H1 (cell line): ENCODE results near the gene PRPF18. TPM values are rescaled to one million over a fixed set of nuclear protein-coding genes. Genes with fewer than 3 reads are reported as not detected.

Source experiments
- CTBP2 ChIP-seq: IDR thresholded peaks from 2 replicates; pipeline ENCODE4 v1.7.0; 2011; ENCODE audit warnings: borderline replicate concordance, mild to moderate bottlenecking, moderate library complexity, mixed read lengths, low read length; ENCODE audit not compliant: insufficient read depth, insufficient read length
- MAFK ChIP-seq: IDR thresholded peaks from 2 replicates; pipeline ENCODE4 v1.6.1; 2012; ENCODE audit warnings: low read depth, mild to moderate bottlenecking, improper control_type of control experiment, low read length
- NANOG ChIP-seq: IDR thresholded peaks from 2 replicates; pipeline ENCODE4 v1.6.1; 2011; ENCODE audit warnings: low read length, low read depth, mild to moderate bottlenecking, inconsistent platforms; ENCODE audit not compliant: insufficient read depth, poor library complexity, severe bottlenecking
- POLR2AphosphoS5 ChIP-seq: IDR thresholded peaks from 2 replicates; pipeline ENCODE4 v1.6.1; 2011; ENCODE audit warnings: low read depth, low read length
- POU5F1 ChIP-seq: IDR thresholded peaks from 2 replicates; pipeline ENCODE4 v1.6.1; 2011; ENCODE audit warnings: low read depth, mild to moderate bottlenecking, low read length, moderate library complexity
- RFX5 ChIP-seq: IDR thresholded peaks from 2 replicates; pipeline ENCODE4 v1.6.1; 2011; ENCODE audit warnings: low read depth, low read length, improper control_type of control experiment, borderline replicate concordance
- SIN3A ChIP-seq, 2 experiments: IDR thresholded peaks in 1 of 2; conservative IDR thresholded peaks in 1 of 2; 2 replicates each; pipeline ENCODE4 v1.6.1; 2011 to 2012; ENCODE audit warnings: low read length in 2 of 2, improper control_type of control experiment in 1 of 2, low read depth in 1 of 2, mild to moderate bottlenecking in 1 of 2
- SUZ12 ChIP-seq: fragments of 200-600 bp; sonication (generic); IDR thresholded peaks from 2 replicates; pipeline ENCODE4 v1.6.1; 2012; ENCODE audit warnings: mild to moderate bottlenecking, inconsistent platforms, low read length, moderate library complexity, mixed read lengths
- polyA plus RNA-seq, 7 experiments: library from polyadenylated mRNA; depleted of rRNA in 3 of 7; stranded (reverse) in 5 of 7; unstranded in 2 of 7; fragments of >200 nt in 5 of 7; fragments of 200-250 nt in 2 of 7; gene quantifications; 1 replicate in 5 of 7; 2 replicates in 1 of 7; 4 replicates in 1 of 7; pipeline versions ENCODE4 v1.2.1 to v1.2.3, GENCODE V29; 2011 to 2013; ENCODE audit warnings: missing spikeins in 2 of 7, mixed read lengths in 2 of 7
- total RNA-seq: library from RNA; stranded (reverse); fragmentation: NEBNext Ultra II Directional; extraction: Animal tissue kit (Norgen Biotek cat#: 25700); gene quantifications from 2 replicates; pipeline ENCODE4 v1.2.1, GENCODE V29; 2021
- TF ChIP-seq, protein P1 (sequence below): fragments of 300-600 bp; sonication (generic); IDR thresholded peaks from 2 replicates; pipeline ENCODE4 v1.7.1; 2012; ENCODE audit warnings: low read length, moderate library complexity, mild to moderate bottlenecking, inconsistent platforms; ENCODE audit not compliant: insufficient replicate concordance
- TF ChIP-seq, protein P2 (sequence below): IDR thresholded peaks from 2 replicates; pipeline ENCODE4 v1.6.1; 2012; ENCODE audit warnings: inconsistent platforms

PRPF18 gene
- total and polyA plus RNA-seq, 2 of the 8 experiments (the other 6 are each of a cell fraction or from before 2014, with no cell fraction given), result 3.8 to 12.6 TPM

DNA sequence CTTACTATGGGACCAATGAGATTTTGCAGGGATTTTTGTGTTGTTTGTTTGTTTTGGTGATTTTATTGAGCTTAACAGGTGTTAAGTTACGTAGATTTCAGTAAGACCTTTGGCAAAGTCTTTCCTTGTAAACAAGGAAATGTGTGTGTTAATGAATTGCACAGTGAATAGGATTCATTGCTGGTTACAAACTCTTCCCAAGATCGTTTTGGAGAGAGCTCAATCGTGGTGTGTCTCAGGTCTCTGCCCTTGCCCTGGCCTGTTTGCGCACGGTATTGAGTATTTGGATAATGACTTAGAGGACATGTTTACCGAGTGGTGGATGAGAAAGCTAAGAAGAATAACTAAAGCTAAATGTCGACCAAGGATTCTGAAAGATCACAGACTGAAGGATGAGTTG lies 41.9 kb downstream of the PRPF18 start (continued):
- TF ChIP-seq, protein P1, sequence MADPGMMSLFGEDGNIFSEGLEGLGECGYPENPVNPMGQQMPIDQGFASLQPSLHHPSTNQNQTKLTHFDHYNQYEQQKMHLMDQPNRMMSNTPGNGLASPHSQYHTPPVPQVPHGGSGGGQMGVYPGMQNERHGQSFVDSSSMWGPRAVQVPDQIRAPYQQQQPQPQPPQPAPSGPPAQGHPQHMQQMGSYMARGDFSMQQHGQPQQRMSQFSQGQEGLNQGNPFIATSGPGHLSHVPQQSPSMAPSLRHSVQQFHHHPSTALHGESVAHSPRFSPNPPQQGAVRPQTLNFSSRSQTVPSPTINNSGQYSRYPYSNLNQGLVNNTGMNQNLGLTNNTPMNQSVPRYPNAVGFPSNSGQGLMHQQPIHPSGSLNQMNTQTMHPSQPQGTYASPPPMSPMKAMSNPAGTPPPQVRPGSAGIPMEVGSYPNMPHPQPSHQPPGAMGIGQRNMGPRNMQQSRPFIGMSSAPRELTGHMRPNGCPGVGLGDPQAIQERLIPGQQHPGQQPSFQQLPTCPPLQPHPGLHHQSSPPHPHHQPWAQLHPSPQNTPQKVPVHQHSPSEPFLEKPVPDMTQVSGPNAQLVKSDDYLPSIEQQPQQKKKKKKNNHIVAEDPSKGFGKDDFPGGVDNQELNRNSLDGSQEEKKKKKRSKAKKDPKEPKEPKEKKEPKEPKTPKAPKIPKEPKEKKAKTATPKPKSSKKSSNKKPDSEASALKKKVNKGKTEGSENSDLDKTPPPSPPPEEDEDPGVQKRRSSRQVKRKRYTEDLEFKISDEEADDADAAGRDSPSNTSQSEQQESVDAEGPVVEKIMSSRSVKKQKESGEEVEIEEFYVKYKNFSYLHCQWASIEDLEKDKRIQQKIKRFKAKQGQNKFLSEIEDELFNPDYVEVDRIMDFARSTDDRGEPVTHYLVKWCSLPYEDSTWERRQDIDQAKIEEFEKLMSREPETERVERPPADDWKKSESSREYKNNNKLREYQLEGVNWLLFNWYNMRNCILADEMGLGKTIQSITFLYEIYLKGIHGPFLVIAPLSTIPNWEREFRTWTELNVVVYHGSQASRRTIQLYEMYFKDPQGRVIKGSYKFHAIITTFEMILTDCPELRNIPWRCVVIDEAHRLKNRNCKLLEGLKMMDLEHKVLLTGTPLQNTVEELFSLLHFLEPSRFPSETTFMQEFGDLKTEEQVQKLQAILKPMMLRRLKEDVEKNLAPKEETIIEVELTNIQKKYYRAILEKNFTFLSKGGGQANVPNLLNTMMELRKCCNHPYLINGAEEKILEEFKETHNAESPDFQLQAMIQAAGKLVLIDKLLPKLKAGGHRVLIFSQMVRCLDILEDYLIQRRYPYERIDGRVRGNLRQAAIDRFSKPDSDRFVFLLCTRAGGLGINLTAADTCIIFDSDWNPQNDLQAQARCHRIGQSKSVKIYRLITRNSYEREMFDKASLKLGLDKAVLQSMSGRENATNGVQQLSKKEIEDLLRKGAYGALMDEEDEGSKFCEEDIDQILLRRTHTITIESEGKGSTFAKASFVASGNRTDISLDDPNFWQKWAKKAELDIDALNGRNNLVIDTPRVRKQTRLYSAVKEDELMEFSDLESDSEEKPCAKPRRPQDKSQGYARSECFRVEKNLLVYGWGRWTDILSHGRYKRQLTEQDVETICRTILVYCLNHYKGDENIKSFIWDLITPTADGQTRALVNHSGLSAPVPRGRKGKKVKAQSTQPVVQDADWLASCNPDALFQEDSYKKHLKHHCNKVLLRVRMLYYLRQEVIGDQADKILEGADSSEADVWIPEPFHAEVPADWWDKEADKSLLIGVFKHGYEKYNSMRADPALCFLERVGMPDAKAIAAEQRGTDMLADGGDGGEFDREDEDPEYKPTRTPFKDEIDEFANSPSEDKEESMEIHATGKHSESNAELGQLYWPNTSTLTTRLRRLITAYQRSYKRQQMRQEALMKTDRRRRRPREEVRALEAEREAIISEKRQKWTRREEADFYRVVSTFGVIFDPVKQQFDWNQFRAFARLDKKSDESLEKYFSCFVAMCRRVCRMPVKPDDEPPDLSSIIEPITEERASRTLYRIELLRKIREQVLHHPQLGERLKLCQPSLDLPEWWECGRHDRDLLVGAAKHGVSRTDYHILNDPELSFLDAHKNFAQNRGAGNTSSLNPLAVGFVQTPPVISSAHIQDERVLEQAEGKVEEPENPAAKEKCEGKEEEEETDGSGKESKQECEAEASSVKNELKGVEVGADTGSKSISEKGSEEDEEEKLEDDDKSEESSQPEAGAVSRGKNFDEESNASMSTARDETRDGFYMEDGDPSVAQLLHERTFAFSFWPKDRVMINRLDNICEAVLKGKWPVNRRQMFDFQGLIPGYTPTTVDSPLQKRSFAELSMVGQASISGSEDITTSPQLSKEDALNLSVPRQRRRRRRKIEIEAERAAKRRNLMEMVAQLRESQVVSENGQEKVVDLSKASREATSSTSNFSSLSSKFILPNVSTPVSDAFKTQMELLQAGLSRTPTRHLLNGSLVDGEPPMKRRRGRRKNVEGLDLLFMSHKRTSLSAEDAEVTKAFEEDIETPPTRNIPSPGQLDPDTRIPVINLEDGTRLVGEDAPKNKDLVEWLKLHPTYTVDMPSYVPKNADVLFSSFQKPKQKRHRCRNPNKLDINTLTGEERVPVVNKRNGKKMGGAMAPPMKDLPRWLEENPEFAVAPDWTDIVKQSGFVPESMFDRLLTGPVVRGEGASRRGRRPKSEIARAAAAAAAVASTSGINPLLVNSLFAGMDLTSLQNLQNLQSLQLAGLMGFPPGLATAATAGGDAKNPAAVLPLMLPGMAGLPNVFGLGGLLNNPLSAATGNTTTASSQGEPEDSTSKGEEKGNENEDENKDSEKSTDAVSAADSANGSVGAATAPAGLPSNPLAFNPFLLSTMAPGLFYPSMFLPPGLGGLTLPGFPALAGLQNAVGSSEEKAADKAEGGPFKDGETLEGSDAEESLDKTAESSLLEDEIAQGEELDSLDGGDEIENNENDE, result no peak
- TF ChIP-seq SUZ12, result no peak
- TF ChIP-seq, protein P2, sequence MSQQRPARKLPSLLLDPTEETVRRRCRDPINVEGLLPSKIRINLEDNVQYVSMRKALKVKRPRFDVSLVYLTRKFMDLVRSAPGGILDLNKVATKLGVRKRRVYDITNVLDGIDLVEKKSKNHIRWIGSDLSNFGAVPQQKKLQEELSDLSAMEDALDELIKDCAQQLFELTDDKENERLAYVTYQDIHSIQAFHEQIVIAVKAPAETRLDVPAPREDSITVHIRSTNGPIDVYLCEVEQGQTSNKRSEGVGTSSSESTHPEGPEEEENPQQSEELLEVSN, result no peak
- TF ChIP-seq POU5F1, result no peak
- no peak for TF ChIP-seq POLR2AphosphoS5
- TF ChIP-seq SIN3A (conservative IDR thresholded peaks at IDR 0.05 in 1 of 2, IDR thresholded peaks at IDR 0.05 in 1 of 2; ENCODE audit: low read depth in 1 of 2, low read length in 2 of 2), result no peak
- TF ChIP-seq CTBP2, result no peak
- no peak for TF ChIP-seq NANOG
- no peak for TF ChIP-seq MAFK
- TF ChIP-seq RFX5, result no peak
